Endodermal cell (in vitro differentiated cells): ENCODE measurements around the gene STYX. TPM values are rescaled to one million over a fixed set of nuclear protein-coding genes. Genes with fewer than 3 reads are reported as not detected.

Source experiments
- DNase-seq: peaks from one replicate; pipeline ENCODE4 v3.0.0-alpha.2; 2017
- H3K27ac ChIP-seq: 2 replicates; pipeline ENCODE4 v1.5.1; 2013; ENCODE audit warnings: mild to moderate bottlenecking, low read depth, low read length, moderate library complexity
- H3K27me3 ChIP-seq: 2 replicates; pipeline ENCODE4 v1.6.1; 2013; ENCODE audit warnings: mild to moderate bottlenecking, low read length, moderate library complexity; ENCODE audit not compliant: insufficient read depth, control insufficient read depth, poor library complexity, severe bottlenecking
- H3K36me3 ChIP-seq: 2 replicates; pipeline ENCODE4 v1.7.0; 2013; ENCODE audit warnings: mild to moderate bottlenecking, low read length, moderate library complexity; ENCODE audit not compliant: control insufficient read depth, insufficient read depth
- H3K4me1 ChIP-seq: one replicate; pipeline ENCODE4 v1.7.0; 2013; ENCODE audit warnings: low read length; ENCODE audit not compliant: control insufficient read depth, insufficient read depth
- H3K4me3 ChIP-seq: 2 replicates; pipeline ENCODE4 v1.5.1; 2013; ENCODE audit warnings: mild to moderate bottlenecking, low read length, moderate library complexity
- H3K9ac ChIP-seq: 2 replicates; pipeline ENCODE4 v1.6.1; 2013; ENCODE audit warnings: mild to moderate bottlenecking, low read length, moderate library complexity; ENCODE audit not compliant: poor library complexity, severe bottlenecking; ENCODE audit errors: extremely low read depth
- H3K9me3 ChIP-seq: 2 replicates; pipeline ENCODE4 v1.6.1; 2013; ENCODE audit warnings: mild to moderate bottlenecking, low read length, moderate library complexity; ENCODE audit not compliant: control insufficient read depth
- H3K27ac Mint-ChIP-seq: 2 replicates; pipeline ENCODE4 v1.8.0; 2020; ENCODE audit warnings: mixed read lengths
- H3K27me3 Mint-ChIP-seq: 2 replicates; pipeline ENCODE4 v1.8.0; 2021; ENCODE audit warnings: mild to moderate bottlenecking, mixed read lengths; ENCODE audit not compliant: insufficient read depth
- H3K36me3 Mint-ChIP-seq: 2 replicates; pipeline ENCODE4 v1.8.0; 2020; ENCODE audit warnings: low read depth, mixed read lengths
- H3K4me1 Mint-ChIP-seq: 2 replicates; pipeline ENCODE4 v1.8.0; 2020; ENCODE audit warnings: mixed read lengths
- H3K4me3 Mint-ChIP-seq: 2 replicates; pipeline ENCODE4 v1.8.0; 2020; ENCODE audit warnings: mild to moderate bottlenecking, moderate library complexity, mixed read lengths
- H3K9me3 Mint-ChIP-seq: 2 replicates; pipeline ENCODE4 v1.8.0; 2020; ENCODE audit warnings: mild to moderate bottlenecking, mixed read lengths
- WGBS, 2 experiments: methylation state at CpG; one replicate each; pipeline versions ENCODE4 v1.1.5 to v1.1.7; 2013; ENCODE audit warnings: missing lambda C conversion rate in 2 of 2, mixed read lengths in 1 of 2; ENCODE audit not compliant: insufficient coverage in 1 of 2, insufficient read length in 1 of 2; 5-methylcytosine and 5-hydroxymethylcytosine counted together
- total RNA-seq, 2 donors: library from RNA; stranded (reverse); fragmentation: NEBNext Ultra II Directional in 1 of 2; extraction: Animal tissue kit (Norgen Biotek cat#: 25700) in 1 of 2; gene quantifications; 2 replicates in 1 of 2; 3 replicates in 1 of 2; pipeline ENCODE4 v1.2.1, GENCODE V29; 2021
- TF ChIP-seq, protein P1 (sequence below): fragments of 200-600 bp; sonication (generic); conservative IDR thresholded peaks from 2 replicates; pipeline ENCODE4 v1.5.0; 2021; ENCODE audit warnings: antibody characterized with exemption, mild to moderate bottlenecking

Gene STYX
- total RNA-seq, 2 donors from 2014 or later: 27.3 to 28.2 TPM

DNA sequence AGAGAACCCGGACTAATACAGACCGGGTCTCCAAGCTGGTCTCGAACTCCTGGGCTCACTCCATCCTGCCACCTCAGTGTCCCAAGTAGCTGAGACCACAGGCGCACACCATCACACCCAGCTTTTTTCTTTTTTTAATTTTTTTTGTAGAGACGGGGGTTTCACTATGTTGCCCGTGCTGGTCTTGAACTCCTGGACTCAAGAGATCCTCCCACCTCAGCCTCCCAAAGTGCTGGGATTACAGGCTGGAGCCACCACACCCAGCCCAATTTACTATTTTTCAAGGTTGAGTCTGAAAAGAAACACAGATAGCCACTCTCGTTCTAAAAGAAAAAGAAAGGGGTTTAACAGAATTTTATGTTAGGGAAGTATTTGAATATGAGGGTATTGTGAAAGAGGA is 36.4 kb upstream of the STYX start:
- Histone ChIP-seq H3K4me3 (peak overlapping the region; percentile 92), H3K9me3 (no peaks in the 10 kb centered on the region), H3K4me1 (no peaks in the 10 kb centered on the region), H3K27ac (no peak overlapping the region), H3K9ac (no peak overlapping the region), H3K36me3 (no peaks in the 10 kb centered on the region), H3K27me3 (no peaks in the 10 kb centered on the region)
- Mint-ChIP-seq H3K27me3 (peaks cover 3% of the 10 kb centered on the region), H3K36me3 (peaks cover 4% of the 10 kb centered on the region), H3K4me1 (peaks cover 36% of the 10 kb centered on the region), H3K4me3 (peak overlapping the region; percentile 82), H3K27ac (no peak overlapping the region), H3K9me3 (no peaks in the 10 kb centered on the region)
- no peak for DNase-seq
- 89 to 95% methylated on average over 3 to 7 of the region's 7 CpGs for WGBS, 2 experiments
- TF ChIP-seq, protein P1, sequence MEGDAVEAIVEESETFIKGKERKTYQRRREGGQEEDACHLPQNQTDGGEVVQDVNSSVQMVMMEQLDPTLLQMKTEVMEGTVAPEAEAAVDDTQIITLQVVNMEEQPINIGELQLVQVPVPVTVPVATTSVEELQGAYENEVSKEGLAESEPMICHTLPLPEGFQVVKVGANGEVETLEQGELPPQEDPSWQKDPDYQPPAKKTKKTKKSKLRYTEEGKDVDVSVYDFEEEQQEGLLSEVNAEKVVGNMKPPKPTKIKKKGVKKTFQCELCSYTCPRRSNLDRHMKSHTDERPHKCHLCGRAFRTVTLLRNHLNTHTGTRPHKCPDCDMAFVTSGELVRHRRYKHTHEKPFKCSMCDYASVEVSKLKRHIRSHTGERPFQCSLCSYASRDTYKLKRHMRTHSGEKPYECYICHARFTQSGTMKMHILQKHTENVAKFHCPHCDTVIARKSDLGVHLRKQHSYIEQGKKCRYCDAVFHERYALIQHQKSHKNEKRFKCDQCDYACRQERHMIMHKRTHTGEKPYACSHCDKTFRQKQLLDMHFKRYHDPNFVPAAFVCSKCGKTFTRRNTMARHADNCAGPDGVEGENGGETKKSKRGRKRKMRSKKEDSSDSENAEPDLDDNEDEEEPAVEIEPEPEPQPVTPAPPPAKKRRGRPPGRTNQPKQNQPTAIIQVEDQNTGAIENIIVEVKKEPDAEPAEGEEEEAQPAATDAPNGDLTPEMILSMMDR: no peak

DNA sequence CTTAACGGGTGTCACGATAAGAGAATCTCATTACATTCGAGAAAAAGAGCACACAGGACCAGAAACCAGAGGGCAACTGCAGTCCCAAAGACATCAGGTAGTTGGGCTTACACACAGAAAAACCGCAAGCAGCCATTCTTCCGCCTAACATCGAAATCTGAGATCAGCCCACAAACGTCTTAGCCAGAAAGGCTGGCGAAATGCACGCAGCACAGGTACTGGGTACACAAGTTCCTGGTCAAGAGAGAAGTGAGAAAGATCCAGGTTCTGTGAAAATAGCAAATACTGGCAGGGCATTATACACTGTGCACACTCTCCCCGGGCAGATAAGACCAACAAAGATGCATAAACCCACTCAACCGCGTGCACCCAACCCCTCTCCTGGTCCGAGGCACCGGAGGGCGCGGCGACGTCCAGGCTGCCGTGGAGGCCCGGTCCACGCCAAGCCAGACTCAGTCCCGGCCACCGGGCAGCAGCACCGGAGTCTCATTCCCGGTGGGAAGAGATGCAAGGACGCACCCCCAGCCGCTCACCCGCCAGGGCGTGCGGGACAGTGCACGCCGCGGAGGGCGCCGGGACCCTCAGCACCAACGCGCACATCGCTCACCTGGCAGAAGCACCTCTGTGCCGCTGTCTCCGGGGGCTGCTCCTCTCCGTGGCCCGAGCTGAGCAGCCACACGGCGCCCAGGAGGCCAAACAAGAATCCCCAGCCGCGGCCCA is 35.0 kb upstream of the STYX start:
- H3K27ac Mint-ChIP-seq: peak overlapping the region; percentile 89
- Histone ChIP-seq H3K27ac (no peak overlapping the region), H3K27me3 (no peaks in the 10 kb centered on the region), H3K9ac (peak overlapping the region; percentile 55), H3K9me3 (no peaks in the 10 kb centered on the region), H3K4me1 (no peaks in the 10 kb centered on the region), H3K36me3 (no peaks in the 10 kb centered on the region), H3K4me3 (peak overlapping the region; percentile 92)
- peak; percentile 72 for DNase-seq
- H3K27me3 Mint-ChIP-seq: peaks cover 3% of the 10 kb centered on the region
- peaks cover 4% of the 10 kb centered on the region for H3K36me3 Mint-ChIP-seq
- H3K4me3 Mint-ChIP-seq: peak overlapping the region; percentile 82
- WGBS, 2 experiments: 1% methylated on average over 16 to 46 of the region's 46 CpGs
- peaks cover 33% of the 10 kb centered on the region for H3K4me1 Mint-ChIP-seq
- TF ChIP-seq, protein P1: no peak
- H3K9me3 Mint-ChIP-seq: no peaks in the 10 kb centered on the region

DNA sequence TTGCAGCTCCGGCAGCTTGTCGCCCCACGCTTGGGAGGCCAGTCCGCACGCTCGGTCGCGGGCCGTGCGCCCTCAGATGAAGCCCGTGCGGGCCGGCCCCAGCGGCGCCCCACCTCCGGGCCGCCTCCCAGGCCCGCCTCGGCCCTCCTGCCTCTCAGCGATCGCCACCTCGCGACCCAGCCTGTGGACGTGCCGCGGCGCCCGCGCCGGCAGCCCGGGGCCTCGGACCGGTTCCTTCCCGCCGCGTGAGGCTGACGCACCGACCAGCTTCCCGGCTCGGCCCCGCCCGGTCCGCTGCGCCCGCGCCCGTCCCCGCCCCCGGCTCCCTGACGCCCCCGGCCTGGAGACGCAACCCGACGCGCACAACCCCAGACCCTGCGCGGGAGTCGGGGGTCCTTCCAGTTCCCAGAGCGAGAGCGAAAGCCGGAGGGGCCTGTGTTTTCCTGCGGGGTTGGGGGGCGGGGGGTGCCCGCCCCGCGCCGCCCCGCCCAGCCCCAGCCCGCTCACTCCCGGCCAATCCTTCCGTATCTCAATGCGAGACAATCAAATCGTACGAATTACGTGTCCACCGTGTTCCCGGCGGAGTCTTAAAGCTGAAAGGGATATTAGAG is 34.4 kb upstream of the STYX start, which contains the start of gene ERO1A:
Gene ERO1A (minus strand): TSS at position 78 of the 611 bp plus-strand sequence. CDS start 77 bp downstream, at position 1.
- Histone ChIP-seq H3K4me1 (no peaks in the 10 kb centered on the region), H3K27me3 (no peaks in the 10 kb centered on the region), H3K27ac (no peak within 1 kb of the TSS), H3K9me3 (no peaks in the 10 kb centered on the region), H3K9ac (peak within 1 kb of the TSS; percentile 55), H3K4me3 (peak within 1 kb of the TSS; percentile 92), H3K36me3 (no peaks in the 10 kb centered on the region)
- Mint-ChIP-seq H3K27me3 (peaks cover 3% of the 10 kb centered on the region), H3K4me3 (peak within 1 kb of the TSS; percentile 82), H3K4me1 (peaks cover 33% of the 10 kb centered on the region), H3K36me3 (no peaks in the 10 kb centered on the region), H3K27ac (peak within 1 kb of the TSS; percentile 89), H3K9me3 (no peaks in the 10 kb centered on the region)
- TF ChIP-seq, protein P1: no peak
- DNase-seq: peak; percentile 87
- WGBS, 2 experiments: 1% methylated on average over 23 to 78 of the region's 78 CpGs
